GM12872 (cell line): ENCODE data around the gene USH2A.

Experiments
- TF ChIP-seq, protein P1 (sequence below): IDR thresholded peaks from 3 replicates; pipeline ENCODE4 v1.5.1; 2011; ENCODE audit warnings: low read depth, mild to moderate bottlenecking, low read length, moderate library complexity; ENCODE audit not compliant: insufficient read depth

USH2A gene

GRCh38 chr1:215900684-215901083 lies 522.6 kb downstream of the USH2A start:
- TF ChIP-seq, protein P1, sequence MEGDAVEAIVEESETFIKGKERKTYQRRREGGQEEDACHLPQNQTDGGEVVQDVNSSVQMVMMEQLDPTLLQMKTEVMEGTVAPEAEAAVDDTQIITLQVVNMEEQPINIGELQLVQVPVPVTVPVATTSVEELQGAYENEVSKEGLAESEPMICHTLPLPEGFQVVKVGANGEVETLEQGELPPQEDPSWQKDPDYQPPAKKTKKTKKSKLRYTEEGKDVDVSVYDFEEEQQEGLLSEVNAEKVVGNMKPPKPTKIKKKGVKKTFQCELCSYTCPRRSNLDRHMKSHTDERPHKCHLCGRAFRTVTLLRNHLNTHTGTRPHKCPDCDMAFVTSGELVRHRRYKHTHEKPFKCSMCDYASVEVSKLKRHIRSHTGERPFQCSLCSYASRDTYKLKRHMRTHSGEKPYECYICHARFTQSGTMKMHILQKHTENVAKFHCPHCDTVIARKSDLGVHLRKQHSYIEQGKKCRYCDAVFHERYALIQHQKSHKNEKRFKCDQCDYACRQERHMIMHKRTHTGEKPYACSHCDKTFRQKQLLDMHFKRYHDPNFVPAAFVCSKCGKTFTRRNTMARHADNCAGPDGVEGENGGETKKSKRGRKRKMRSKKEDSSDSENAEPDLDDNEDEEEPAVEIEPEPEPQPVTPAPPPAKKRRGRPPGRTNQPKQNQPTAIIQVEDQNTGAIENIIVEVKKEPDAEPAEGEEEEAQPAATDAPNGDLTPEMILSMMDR, result no peak

DNA sequence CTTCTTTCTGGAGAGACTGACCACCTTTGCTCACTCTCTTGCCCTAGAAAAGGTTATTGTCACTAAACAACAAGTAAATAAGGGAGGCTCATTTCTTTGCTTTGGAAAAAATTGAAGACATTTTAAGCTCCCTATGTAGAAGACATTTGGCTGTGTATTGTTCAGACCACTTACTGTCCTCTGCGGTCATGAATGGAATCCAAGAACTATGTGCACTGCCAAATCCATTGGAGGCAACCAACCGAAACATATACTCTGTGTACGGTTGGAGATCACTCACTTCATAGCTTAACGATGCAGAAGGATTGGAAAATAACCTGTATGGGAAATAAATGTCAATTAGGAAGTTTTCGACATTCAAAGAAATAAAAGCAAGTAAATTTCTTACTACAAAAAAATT lies 523.3 kb downstream of the USH2A start:
- TF ChIP-seq, protein P1, result no peak

DNA sequence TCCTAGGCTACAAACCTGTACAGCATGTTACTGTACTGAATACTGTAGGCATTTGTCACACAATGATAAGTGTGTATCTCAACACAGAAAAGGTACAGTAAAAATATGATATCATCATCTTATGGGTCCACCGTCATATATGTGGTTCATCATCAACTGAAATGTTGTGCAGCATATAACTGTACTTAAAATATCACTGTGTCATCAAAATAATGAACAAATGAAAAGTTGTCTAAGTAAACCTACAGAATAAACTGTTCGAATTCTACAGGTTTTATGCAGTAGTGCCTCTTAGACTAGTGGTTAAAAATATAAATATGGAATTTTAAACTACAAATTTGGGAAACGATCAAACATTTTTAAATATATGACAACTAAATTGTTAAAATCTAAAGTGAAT lies 527.4 kb downstream of the USH2A start:
- TF ChIP-seq, protein P1, result no peak

DNA sequence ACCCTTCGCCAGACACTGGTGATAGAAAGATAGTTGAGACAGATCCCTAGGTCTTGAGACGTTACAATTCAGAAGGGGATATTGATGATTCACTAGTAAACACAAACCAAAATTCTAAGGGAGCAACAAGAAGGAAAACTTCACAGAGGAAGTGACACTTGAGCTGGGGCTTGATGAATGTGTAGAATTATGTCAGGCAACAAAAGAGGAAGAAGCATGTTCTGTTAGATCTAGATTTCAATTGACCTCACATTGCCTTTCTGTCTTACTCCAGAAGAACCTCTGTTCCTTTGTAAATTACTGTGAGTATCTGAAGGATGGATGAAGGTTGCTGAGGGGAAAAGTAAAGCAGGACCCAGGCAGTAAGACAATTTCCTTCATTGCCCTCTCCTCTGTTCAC lies 528.0 kb downstream of the USH2A start:
- TF ChIP-seq, protein P1, result no peak

DNA sequence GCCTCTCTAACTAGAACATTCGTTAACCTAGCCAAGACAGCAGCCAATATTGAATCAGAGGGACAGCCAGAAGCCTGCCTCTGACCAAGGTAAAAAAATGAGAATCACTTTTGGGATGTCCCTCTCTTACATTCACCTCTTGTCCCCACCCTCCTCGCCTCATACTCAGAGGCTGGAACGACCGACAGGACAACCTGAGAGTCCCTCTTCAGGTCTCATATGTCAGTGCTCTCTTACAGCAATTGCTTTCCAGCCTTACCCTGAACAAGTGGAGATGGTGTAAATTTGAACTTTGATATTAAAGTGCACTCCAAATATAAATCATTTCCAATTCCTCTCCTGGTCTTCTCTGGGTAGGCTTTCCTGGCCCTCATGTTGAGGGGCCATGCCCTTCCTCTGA lies 528.6 kb downstream of the USH2A start:
- TF ChIP-seq, protein P1, result no peak

GRCh38 chr1:215891266-215892057 lies 531.8 kb downstream of the USH2A start:
- TF ChIP-seq, protein P1, result no peak

- TF ChIP-seq, protein P1, result no peak
Observed at GRCh38 chr1:215890438-215890837, 532.8 kb downstream of the USH2A start.

DNA sequence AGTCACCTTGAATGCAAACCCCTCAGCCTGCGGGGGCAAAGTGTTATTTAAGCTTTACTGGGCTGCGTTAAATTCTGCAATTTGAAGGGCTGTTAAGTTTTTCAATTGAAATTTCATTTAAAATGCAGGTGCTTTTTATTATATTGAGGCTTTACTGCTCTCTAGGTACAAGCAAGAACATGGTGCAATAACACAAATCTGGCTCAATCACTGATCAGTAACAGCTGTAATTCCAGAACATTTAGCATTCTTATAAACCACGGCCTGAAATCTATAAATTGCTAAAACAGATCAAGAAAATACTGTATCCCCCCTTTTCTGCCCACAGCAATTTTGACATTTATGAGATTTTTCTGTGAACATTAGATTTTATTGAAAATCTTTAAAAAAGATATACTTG lies 533.4 kb downstream of the USH2A start:
- TF ChIP-seq, protein P1, result no peak
